NCI-H1930 (cell line): ENCODE measurements around the gene NELFB.

Experiments
- DNase-seq, 2 experiments: peaks; one replicate each; lab custom pipeline; 2025; lab: John Stamatoyannopoulos, UW

The NELFB gene

GRCh38 chr9:137303151-137303892, 48.2 kb downstream of the NELFB start:
- no peak for DNase-seq

GRCh38 chr9:137303893-137304382, 48.8 kb downstream of the NELFB start:
- DNase-seq, result no peak

- no peak for DNase-seq
These were observed 49.4 kb downstream of the NELFB start for GRCh38 chr9:137304383-137305059.

- DNase-seq, result no peak
These were observed 50.1 kb downstream of the NELFB start for GRCh38 chr9:137305060-137305797.

- DNase-seq, result no peak
These were observed 50.6 kb downstream of the NELFB start for GRCh38 chr9:137305798-137306065.

- DNase-seq, result no peak
These were observed 51.1 kb downstream of the NELFB start for GRCh38 chr9:137306066-137306849.

- no peak for DNase-seq
These were observed 51.7 kb downstream of the NELFB start for GRCh38 chr9:137306850-137307254.

- no peak for DNase-seq
These were observed 52.3 kb downstream of the NELFB start for GRCh38 chr9:137307255-137308056.

GRCh38 chr9:137308057-137308619, 53.0 kb downstream of the NELFB start:
- no peak for DNase-seq

- no peak for DNase-seq
These were observed 54.5 kb downstream of the NELFB start for GRCh38 chr9:137309368-137310188.

GRCh38 chr9:137310189-137311052, 55.3 kb downstream of the NELFB start:
- no peak for DNase-seq

- no peak for DNase-seq
These were observed 56.3 kb downstream of the NELFB start for GRCh38 chr9:137311171-137311985.

- DNase-seq, result no peak
These were observed 57.1 kb downstream of the NELFB start for GRCh38 chr9:137311986-137312851.

GRCh38 chr9:137312852-137313325, 57.8 kb downstream of the NELFB start:
- DNase-seq, result no peak

GRCh38 chr9:137313326-137313936, 58.3 kb downstream of the NELFB start:
- no peak for DNase-seq

- no peak for DNase-seq
These were observed 58.9 kb downstream of the NELFB start for GRCh38 chr9:137313956-137314560.
